HEK293 (cell line): ENCODE results near the gene KRT12.

Experiments
- CTCF ChIA-PET: fragments of 350-600 bp; formaldehyde crosslinking; extraction: SDS; loops from one replicate; lab custom pipeline; 2021; ENCODE audit warnings: antibody characterized with exemption; lab: Yijun Ruan, JAX
- POLR2A ChIA-PET: fragments of 300-600 bp; formaldehyde crosslinking; extraction: SDS; loops from one replicate; lab custom pipeline; 2020; ENCODE audit warnings: antibody characterized with exemption, inconsistent platforms; lab: Yijun Ruan, JAX
- H3K27ac ChIP-seq: fragments of 200-500 bp; sonication (Bioruptor generic); 2 replicates; pipeline ENCODE4 v1.5.1; 2014; ENCODE audit warnings: low read depth, low read length, control low read depth, inconsistent platforms; ENCODE audit errors: extremely low read depth
- H3K36me3 ChIP-seq, 2 experiments: fragments of 200-500 bp in 1 of 2; sonication (Bioruptor generic) in 1 of 2; 1 replicate in 1 of 2; 2 replicates in 1 of 2; pipeline ENCODE4 v1.5.1; 2014 to 2017; ENCODE audit warnings: inconsistent platforms in 2 of 2, low read length in 2 of 2; ENCODE audit not compliant: control insufficient read depth in 2 of 2, insufficient read depth in 1 of 2
- H3K4me1 ChIP-seq: fragments of 200-500 bp; sonication (Bioruptor generic); 2 replicates; pipeline ENCODE4 v1.5.1; 2014; ENCODE audit warnings: mild to moderate bottlenecking, low read length, inconsistent platforms; ENCODE audit not compliant: control insufficient read depth, insufficient read depth
- H3K4me3 ChIP-seq: 2 replicates; pipeline ENCODE4 v1.5.1; 2011; ENCODE audit warnings: low read depth, mild to moderate bottlenecking, control low read depth, low read length, moderate library complexity
- H3K9me3 ChIP-seq: fragments of 200-500 bp; sonication (Bioruptor generic); 2 replicates; pipeline ENCODE4 v1.5.1; 2014; ENCODE audit warnings: low read depth, low read length, inconsistent platforms; ENCODE audit not compliant: control insufficient read depth, insufficient read depth
- GLI2 ChIP-seq: fragments of 450-650 bp; formaldehyde crosslinking; IDR thresholded peaks from 2 replicates; pipeline ENCODE4; 2017; ENCODE audit warnings: missing biosample characterization, missing genetic modification characterization, low read depth, borderline replicate concordance
- PATZ1 ChIP-seq: fragments of 450-650 bp; formaldehyde crosslinking; IDR thresholded peaks from 2 replicates; pipeline ENCODE4 v1.5.1; 2016; ENCODE audit warnings: missing biosample characterization, missing genetic modification characterization
- PRDM10 ChIP-seq: fragments of 450-650 bp; formaldehyde crosslinking; IDR thresholded peaks from 2 replicates; pipeline ENCODE4 v1.5.1; 2016; ENCODE audit warnings: missing biosample characterization, missing genetic modification characterization
- SP2 ChIP-seq: fragments of 450-650 bp; formaldehyde crosslinking; IDR thresholded peaks from 2 replicates; pipeline ENCODE4 v1.5.1; 2016; ENCODE audit warnings: missing biosample characterization, missing genetic modification characterization
- ZBTB1 ChIP-seq: fragments of 450-650 bp; formaldehyde crosslinking; IDR thresholded peaks from 2 replicates; pipeline ENCODE4 v1.5.1; 2016; ENCODE audit warnings: missing biosample characterization, missing genetic modification characterization
- ZBTB10 ChIP-seq: fragments of 450-650 bp; formaldehyde crosslinking; IDR thresholded peaks from 2 replicates; pipeline ENCODE4 v1.5.1; 2016; ENCODE audit warnings: missing biosample characterization, missing genetic modification characterization
- ZBTB17 ChIP-seq: fragments of 450-650 bp; formaldehyde crosslinking; IDR thresholded peaks from 2 replicates; pipeline ENCODE4 v1.5.1; 2016; ENCODE audit warnings: missing biosample characterization, missing genetic modification characterization
- ZBTB48 ChIP-seq: fragments of 450-650 bp; formaldehyde crosslinking; IDR thresholded peaks from 2 replicates; pipeline ENCODE4 v1.5.1; 2016; ENCODE audit warnings: missing biosample characterization, missing genetic modification characterization
- ZBTB7A ChIP-seq: fragments of 450-650 bp; formaldehyde crosslinking; IDR thresholded peaks from 2 replicates; pipeline ENCODE4 v1.5.1; 2016; ENCODE audit warnings: low read depth, missing biosample characterization, missing genetic modification characterization
- ZFP37 ChIP-seq: fragments of 450-650 bp; formaldehyde crosslinking; IDR thresholded peaks from 2 replicates; pipeline ENCODE4 v1.5.1; 2016; ENCODE audit warnings: missing biosample characterization, missing genetic modification characterization
- ZFP69B ChIP-seq: fragments of 450-650 bp; formaldehyde crosslinking; IDR thresholded peaks from 2 replicates; pipeline ENCODE4 v1.5.1; 2016; ENCODE audit warnings: missing biosample characterization, missing genetic modification characterization
- ZNF114 ChIP-seq: fragments of 450-650 bp; formaldehyde crosslinking; IDR thresholded peaks from 2 replicates; pipeline ENCODE4 v1.5.0; 2017; ENCODE audit warnings: missing biosample characterization, missing genetic modification characterization
- ZNF140 ChIP-seq: fragments of 450-650 bp; formaldehyde crosslinking; IDR thresholded peaks from 2 replicates; pipeline ENCODE4 v1.5.1; 2016; ENCODE audit warnings: missing biosample characterization, missing genetic modification characterization
- ZNF157 ChIP-seq: fragments of 450-650 bp; formaldehyde crosslinking; IDR thresholded peaks from 2 replicates; pipeline ENCODE4 v1.5.1; 2016; ENCODE audit warnings: missing biosample characterization, missing genetic modification characterization
- ZNF184 ChIP-seq: fragments of 450-650 bp; IDR thresholded peaks from 2 replicates; pipeline ENCODE4 v1.5.1; 2018; ENCODE audit warnings: missing biosample characterization, mild to moderate bottlenecking, missing genetic modification characterization
- ZNF2 ChIP-seq: fragments of 450-650 bp; formaldehyde crosslinking; IDR thresholded peaks from 2 replicates; pipeline ENCODE4 v1.5.1; 2016; ENCODE audit warnings: missing biosample characterization, missing genetic modification characterization
- ZNF274 ChIP-seq, 2 experiments: fragments of 200-500 bp in 1 of 2; fragments of 450-650 bp in 1 of 2; sonication (Bioruptor generic) in 1 of 2; formaldehyde crosslinking in 1 of 2; IDR thresholded peaks; 2 replicates each; pipeline versions ENCODE4 v1.5.1 to v1.6.1; 2014 to 2016; ENCODE audit warnings: borderline replicate concordance in 1 of 2, inconsistent platforms in 1 of 2, low read length in 1 of 2, missing biosample characterization in 1 of 2, missing genetic modification characterization in 1 of 2
- ZNF311 ChIP-seq: fragments of 450-650 bp; formaldehyde crosslinking; IDR thresholded peaks from 2 replicates; pipeline ENCODE4 v1.5.1; 2017; ENCODE audit warnings: missing biosample characterization, missing genetic modification characterization, borderline replicate concordance
- ZNF366 ChIP-seq: fragments of 450-650 bp; formaldehyde crosslinking; conservative IDR thresholded peaks from 2 replicates; pipeline ENCODE4 v1.5.1; 2016; ENCODE audit warnings: missing biosample characterization, missing genetic modification characterization
- ZNF398 ChIP-seq: fragments of 450-650 bp; formaldehyde crosslinking; IDR thresholded peaks from 2 replicates; pipeline ENCODE4 v1.5.1; 2017; ENCODE audit warnings: missing biosample characterization, missing genetic modification characterization
- ZNF423 ChIP-seq: fragments of 450-650 bp; formaldehyde crosslinking; IDR thresholded peaks from 2 replicates; pipeline ENCODE4 v1.5.1; 2016; ENCODE audit warnings: missing biosample characterization, missing genetic modification characterization
- ZNF501 ChIP-seq: fragments of 450-650 bp; formaldehyde crosslinking; IDR thresholded peaks from 2 replicates; pipeline ENCODE4 v1.5.1; 2016; ENCODE audit warnings: missing biosample characterization, missing genetic modification characterization
- ZNF585B ChIP-seq: fragments of 450-650 bp; formaldehyde crosslinking; IDR thresholded peaks from 2 replicates; pipeline ENCODE4 v1.5.1; 2016; ENCODE audit warnings: missing biosample characterization, missing genetic modification characterization
- ZNF600 ChIP-seq: fragments of 450-650 bp; formaldehyde crosslinking; IDR thresholded peaks from 2 replicates; pipeline ENCODE4 v1.5.1; 2016; ENCODE audit warnings: missing biosample characterization, missing genetic modification characterization
- ZNF791 ChIP-seq: fragments of 450-650 bp; formaldehyde crosslinking; IDR thresholded peaks from 2 replicates; pipeline ENCODE4 v1.5.1; 2016; ENCODE audit warnings: missing biosample characterization, missing genetic modification characterization

KRT12 gene

GRCh38 chr17:40905370-40905769 lies 38.3 kb upstream of the KRT12 start:
- peaks cover 33% of the 10 kb centered on the region for H3K4me1 ChIP-seq
- no peaks in the 10 kb centered on the region for H3K36me3 ChIP-seq
- H3K9me3 ChIP-seq = no peaks in the 10 kb centered on the region
- no peak overlapping the region for H3K27ac ChIP-seq
- H3K4me3 ChIP-seq = no peak overlapping the region
- CTCF ChIA-PET = interaction anchor here (0.7 to 1.7 kb wide), 4 partner anchors 20 to 758 kb away, joined by 3 to 6 read pairs (median 4); partner anchors contain the start of gene KRT20
- POLR2A ChIA-PET = no interaction called here
- TF ChIP-seq ZBTB10 (tag by site-specific recombination) = no peak
- no peak for TF ChIP-seq PATZ1
- no peak for TF ChIP-seq ZNF398 (tag by site-specific recombination)
- TF ChIP-seq ZNF114 (tag by site-specific recombination) = no peak
- no peak for TF ChIP-seq ZBTB1
- no peak for TF ChIP-seq ZNF2 (tag by site-specific recombination)
- TF ChIP-seq ZNF140 (tag by site-specific recombination) = no peak
- no peak for TF ChIP-seq ZNF791 (tag by site-specific recombination)
- no peak for TF ChIP-seq ZBTB7A (tag by site-specific recombination)
- TF ChIP-seq ZNF157 = no peak
- no peak for TF ChIP-seq ZNF501 (tag by site-specific recombination)
- no peak for TF ChIP-seq GLI2 (tag by site-specific recombination)

GRCh38 chr17:40903129-40903847 lies 36.3 kb upstream of the KRT12 start:
- H3K9me3 ChIP-seq = no peaks in the 10 kb centered on the region
- no peaks in the 10 kb centered on the region for H3K36me3 ChIP-seq
- ChIA-PET POLR2A (no interaction called here), CTCF (interaction anchor here (0.6 to 3.4 kb wide), 7 partner anchors 10 to 760 kb away, joined by 3 to 15 read pairs (median 4); no protein-coding TSS in a partner anchor)
- peak overlapping the region; percentile 63 for H3K27ac ChIP-seq
- peaks cover 27% of the 10 kb centered on the region for H3K4me1 ChIP-seq
- no peak overlapping the region for H3K4me3 ChIP-seq
- TF ChIP-seq ZNF791 (tag by site-specific recombination) (no peak), ZNF311 (tag by site-specific recombination) (no peak), SP2 (tag by site-specific recombination) (no peak), ZNF423 (tag by site-specific recombination) (no peak), ZFP69B (tag by site-specific recombination) (0 out of 2 replicates have a peak, but pooled peaks have one; percentile 30), ZFP37 (tag by site-specific recombination) (peak; percentile 44; the same call in 1 of the 2 replicates), ZBTB48 (tag by site-specific recombination) (peak; percentile 76), ZNF274 (IDR thresholded peaks at IDR 0.05; ENCODE audit: low read length) (no peak), ZNF274 (tag by site-specific recombination; IDR thresholded peaks at IDR 0.05; ENCODE audit: borderline replicate concordance) (no peak), PRDM10 (tag by site-specific recombination) (peak; percentile 88), ZNF585B (tag by site-specific recombination) (no peak), ZBTB17 (tag by site-specific recombination) (peak; percentile 71), ZNF366 (peak; percentile 60; the same call in 1 of the 2 replicates), ZNF600 (peak; percentile 76), ZNF184 (peak; percentile 62; the same call in 1 of the 2 replicates)
